Loucy (cell line): ENCODE results near the gene GCNT4.

Experiments used
- CTCF ChIP-seq: fragments of 200-600 bp; sonication (generic); conservative IDR thresholded peaks from 2 replicates; pipeline ENCODE4 v1.5.1; 2014; ENCODE audit warnings: mild to moderate bottlenecking, antibody characterized with exemption, low read length
- EZH2phosphoT487 ChIP-seq: fragments of 200-600 bp; IDR thresholded peaks from 2 replicates; pipeline ENCODE4 v1.6.1; 2018; ENCODE audit warnings: antibody characterized with exemption, mild to moderate bottlenecking, moderate library complexity, borderline replicate concordance

- TF ChIP-seq CTCF, result no peak
- TF ChIP-seq EZH2phosphoT487, result no peak
These were observed 29.2 kb upstream of the GCNT4 start for GRCh38 chr5:75081510-75081909.
